ENCODE data around the gene LIPH. TPM values are rescaled to one million over a fixed set of nuclear protein-coding genes. Genes with fewer than 3 reads are reported as not detected.

The LIPH gene
- 3.9 to 6.0 TPM (median 5.0 TPM) in 5 replicates for total RNA-seq (2022; extraction: Qiagen RNA extraction)

GRCh38 chr3:185552358-185552877 lies at the start of gene LIPH:
Gene LIPH, minus strand, starts transcription at chr3:185552588. Its CDS starts 117 bp downstream, at chr3:185552471.

DNA sequence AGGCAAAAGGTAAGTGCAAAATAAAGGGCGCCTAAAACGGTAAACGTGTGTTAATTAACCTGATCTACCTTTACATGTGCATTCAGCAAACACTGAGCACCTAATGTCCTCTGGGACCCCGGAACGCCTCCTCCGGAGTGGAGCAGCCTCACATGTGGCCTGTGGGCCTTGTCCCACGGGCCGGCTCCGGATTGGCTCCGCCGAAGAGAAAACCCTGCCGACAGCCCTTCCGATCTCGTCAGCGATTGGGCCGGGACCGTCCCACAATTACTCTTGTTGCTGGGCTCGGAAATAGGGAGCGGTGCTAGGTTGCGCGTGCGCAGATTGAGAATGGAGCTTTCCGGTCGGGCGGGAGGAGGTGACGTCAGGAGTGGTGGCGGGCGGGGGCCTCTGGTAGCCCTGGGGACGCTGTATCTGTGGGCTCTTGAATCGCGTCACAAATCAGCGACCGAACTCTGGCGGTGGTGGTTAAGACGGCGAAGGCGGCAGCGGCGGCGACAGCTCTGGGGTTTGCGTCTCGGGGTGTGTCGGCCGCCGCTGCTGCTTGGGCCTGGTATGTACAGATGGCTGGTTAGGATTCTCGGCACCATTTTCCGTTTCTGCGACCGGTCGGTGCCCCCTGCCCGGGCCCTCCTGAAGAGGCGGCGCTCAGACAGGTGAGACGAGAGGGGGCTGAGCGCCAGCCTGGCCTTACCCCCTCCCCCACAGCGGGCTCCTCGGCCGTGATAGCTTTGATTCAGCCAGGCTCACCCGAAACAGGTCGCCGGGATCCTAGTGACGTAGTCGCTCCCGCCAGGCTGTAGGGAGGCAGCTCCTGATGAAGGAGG lies 33.7 kb upstream of the LIPH start, which contains the start of gene SENP2:
Gene SENP2 (plus strand): TSS at position 437 of the 827 bp plus-strand sequence. CDS start 119 bp downstream, at position 556.

DNA sequence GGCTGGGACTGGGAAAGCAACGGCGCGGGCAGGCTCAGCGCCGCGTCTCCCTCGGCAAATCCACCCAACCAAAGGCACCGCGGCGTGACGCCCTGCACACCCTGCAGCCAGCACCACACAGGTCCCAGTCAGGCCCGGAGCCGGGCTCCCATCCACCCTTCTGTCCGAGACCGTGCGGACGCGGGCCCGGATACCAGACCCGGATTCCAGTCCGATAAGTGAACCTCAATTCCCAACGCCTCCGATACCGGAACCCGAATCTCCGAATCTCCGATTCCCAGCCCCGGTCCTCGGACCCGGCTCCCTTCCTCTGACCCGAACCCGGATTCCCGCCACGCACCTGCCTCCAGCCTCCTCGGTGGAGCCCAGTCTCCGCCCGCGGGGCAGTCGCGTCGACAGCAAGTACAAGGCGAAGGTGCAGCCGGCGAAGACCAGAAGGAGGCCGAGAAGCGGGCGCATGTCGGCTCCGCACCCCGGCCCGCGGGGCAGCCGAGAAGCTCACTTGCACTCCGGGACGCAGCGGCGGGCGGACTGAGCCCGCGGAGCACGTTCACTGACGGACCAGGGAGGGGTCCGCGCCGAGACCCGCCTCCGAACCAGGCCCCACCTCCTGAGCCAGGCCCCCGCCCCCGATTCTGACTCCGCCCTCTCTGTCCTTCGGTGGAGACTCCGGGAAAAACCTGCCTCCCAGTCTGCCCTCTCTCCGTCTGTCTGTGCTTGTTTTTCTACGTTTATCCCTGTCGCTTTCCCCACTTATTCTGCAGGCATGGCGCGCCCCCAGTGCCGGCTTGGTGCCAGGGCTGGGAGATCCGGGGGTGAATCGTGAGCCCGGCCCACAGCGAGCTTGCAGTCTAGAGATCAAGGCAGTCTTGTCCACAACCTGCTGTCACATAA lies 53.6 kb downstream of the LIPH start, which contains the start of gene TMEM41A:
Gene TMEM41A (minus strand): TSS at position 533 of the 894 bp plus-strand sequence. CDS start 74 bp downstream, at position 459.

Other genes starting within 250 kb of the LIPH start
- gene MAP3K13, start 189.5 kb downstream of the LIPH start, total RNA-seq (2022; extraction: Qiagen RNA extraction) = 11.7 to 15.6 TPM (median 11.9 TPM) in 5 replicates
- gene TMEM41A, start 53.6 kb downstream of the LIPH start, total RNA-seq (2022; extraction: Qiagen RNA extraction) = 20.4 to 21.4 TPM (median 20.9 TPM) in 5 replicates
- 20.9 to 31.0 TPM (median 21.8 TPM) in 5 replicates for gene SENP2, start 33.7 kb upstream of the LIPH start, total RNA-seq (2022; extraction: Qiagen RNA extraction)

All from A549 treated with AZD2906 at 1 μM for 4 hours (cell line).